ENCODE measurements around the gene CKLF. TPM values are rescaled to one million over a fixed set of nuclear protein-coding genes. Genes with fewer than 3 reads are reported as not detected.

The CKLF gene
- polyA plus RNA-seq, 1 of the 3 experiments (the other 2 are of a cell fraction), result 211 TPM

DNA sequence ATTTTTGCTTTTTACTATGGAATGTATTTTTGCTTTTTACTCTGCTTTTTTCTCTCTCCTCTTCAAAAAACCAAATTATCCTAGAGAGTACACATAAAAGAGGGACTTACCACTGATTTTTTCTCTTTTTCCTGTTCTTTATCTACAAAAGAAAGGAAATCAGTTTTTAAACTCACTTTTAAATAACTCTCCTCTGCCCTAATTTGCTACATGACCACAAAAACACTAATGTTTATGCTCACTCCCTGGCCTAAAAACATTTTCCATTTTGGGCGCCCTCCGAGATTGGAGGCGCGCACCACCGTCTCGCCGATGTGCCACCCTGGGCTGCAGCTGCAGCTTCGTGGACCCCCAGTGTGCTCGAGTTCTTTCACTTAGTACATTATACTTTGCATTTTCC is 3.5 kb upstream of the CKLF start:
- H3K9me2 ChIP-seq, result no peaks in the 10 kb centered on the region
- peaks cover 14% of the 10 kb centered on the region for H3K79me2 ChIP-seq (ENCODE audit: insufficient read depth)
- H3K27me3 ChIP-seq (ENCODE audit: insufficient read depth), result no peaks in the 10 kb centered on the region
- peak overlapping the region; percentile 94 for H3K4me2 ChIP-seq
- no peaks in the 10 kb centered on the region for H3K9me3 ChIP-seq
- H3K4me1 ChIP-seq (ENCODE audit: control insufficient read depth in 1 of 2, insufficient read depth in 2 of 2, low read depth in 1 of 2, low read length in 1 of 2), result peaks cover 19 to 27% of the 10 kb centered on the region in 2 experiments; a peak in 3 of 4 replicates
- H3K9ac ChIP-seq, result peak overlapping the region; percentile 93; the same call in 1 of the 2 replicates
- H3F3A ChIP-seq (replicated peaks; ENCODE audit: insufficient read depth), result peaks cover 3% of the 10 kb centered on the region
- peak overlapping the region in 1 of 2 experiments; percentile 66; a peak in 3 of 4 replicates for H3K27ac ChIP-seq (ENCODE audit: low read depth in 2 of 2, low read length in 1 of 2)
- ChIA-PET POLR2A (no interaction called here), CTCF (interaction anchor here (0.9 to 2.6 kb wide), 4 partner anchors 13 to 113 kb away, joined by 3 to 9 read pairs (median 5); no protein-coding TSS in a partner anchor)
- TF ChIP-seq TAF1 (IDR thresholded peaks at IDR 0.05; ENCODE audit: borderline replicate concordance, low read depth, low read length) (no peak), NRF1 (IDR thresholded peaks at IDR 0.05; ENCODE audit: low read depth, low read length) (no peak), POLR2AphosphoS5 (IDR thresholded peaks at IDR 0.05; ENCODE audit: low read depth, low read length) (no peak), USF2 (IDR thresholded peaks at IDR 0.05; ENCODE audit: borderline replicate concordance, low read depth, low read length) (no peak), EP300 (IDR thresholded peaks at IDR 0.05; ENCODE audit: borderline replicate concordance in 1 of 2, low read depth in 1 of 2, low read length in 1 of 2) (no peak), TEAD4 (IDR thresholded peaks at IDR 0.05; ENCODE audit: borderline replicate concordance, insufficient read depth) (no peak), EZH2phosphoT487 (IDR thresholded peaks at IDR 0.05; ENCODE audit: borderline replicate concordance, low read depth) (no peak), NFIC (IDR thresholded peaks at IDR 0.05; ENCODE audit: borderline replicate concordance) (no peak)
- H4K20me1 ChIP-seq (ENCODE audit: insufficient read depth), result no peaks in the 10 kb centered on the region
- no peak for DNase-seq
- H2AFZ ChIP-seq (ENCODE audit: low read depth), result peak overlapping the region; percentile 75; the same call in 1 of the 2 replicates
- 99% methylated on average over 9 of the region's 9 CpGs for WGBS (ENCODE audit: low lambda C conversion rate)
- H3K4me3 ChIP-seq (ENCODE audit: low read depth in 2 of 2, low read length in 1 of 2), result peak overlapping the region; percentile 65 to 66
- H3K36me3 ChIP-seq (replicated peaks in 1 of 2; ENCODE audit: control insufficient read depth in 1 of 2, insufficient read depth in 2 of 2, low read length in 1 of 2), result peaks cover 0 to 11% of the 10 kb centered on the region in 2 experiments

DNA sequence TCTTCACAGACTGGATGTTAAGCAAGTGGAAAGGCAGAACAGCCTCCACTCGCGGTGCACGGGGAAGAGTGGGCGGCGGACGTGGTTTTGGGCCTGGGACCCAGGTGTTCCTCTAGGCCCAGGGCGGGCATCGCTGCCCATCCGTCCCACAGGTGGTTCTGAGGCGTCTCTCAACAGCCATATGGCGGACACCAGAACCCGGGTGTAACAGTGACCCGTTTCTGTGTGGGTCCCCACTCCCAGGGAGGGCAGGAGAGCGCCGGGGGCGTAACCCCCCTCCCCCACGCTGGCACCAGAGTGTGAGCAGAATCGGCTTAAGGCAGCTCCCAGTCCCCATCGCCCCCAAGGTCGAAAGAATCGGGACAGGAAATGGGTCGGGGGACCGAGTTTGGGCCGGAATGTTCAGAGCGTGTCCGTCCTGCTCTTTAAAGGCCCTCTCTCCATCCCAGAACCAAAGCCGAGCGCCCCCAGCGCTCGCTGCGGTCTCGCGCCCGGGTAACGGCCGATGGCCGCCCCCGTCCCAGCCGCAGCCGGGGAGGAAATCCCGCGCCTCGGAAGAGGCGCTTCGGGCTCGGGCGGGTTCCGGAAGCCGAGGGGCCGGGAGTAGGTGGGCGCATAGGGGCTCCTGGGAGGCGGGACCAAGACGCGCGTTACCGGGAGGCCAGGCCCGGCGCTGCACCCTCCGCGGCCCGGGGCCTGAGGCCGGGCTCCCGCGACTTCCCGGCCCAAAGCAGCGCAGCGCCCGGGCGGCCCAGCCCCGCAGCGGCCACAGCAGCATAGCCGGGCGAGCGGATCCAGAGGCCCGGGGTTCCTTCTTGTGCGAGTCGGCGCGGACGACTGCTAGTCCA is 2.9 kb upstream of the CKLF start, which contains the start of gene TK2:
Gene TK2 (minus strand): TSS at position 839 of the 848 bp plus-strand sequence. CDS start 61 bp downstream, at position 778.
- Histone ChIP-seq H3K36me3 (replicated peaks in 1 of 2; ENCODE audit: control insufficient read depth in 1 of 2, insufficient read depth in 2 of 2, low read length in 1 of 2) (peaks cover 0 to 5% of the 10 kb centered on the region in 2 experiments), H3K4me3 (ENCODE audit: low read depth in 2 of 2, low read length in 1 of 2) (peak within 1 kb of the TSS; percentile 65 to 66), H4K20me1 (ENCODE audit: insufficient read depth) (no peaks in the 10 kb centered on the region), H3K9ac (peak within 1 kb of the TSS; percentile 93), H3K9me3 (no peaks in the 10 kb centered on the region), H3K9me2 (no peaks in the 10 kb centered on the region), H3K4me1 (ENCODE audit: control insufficient read depth in 1 of 2, insufficient read depth in 2 of 2, low read depth in 1 of 2, low read length in 1 of 2) (peaks cover 19 to 27% of the 10 kb centered on the region in 2 experiments; a peak in 3 of 4 replicates), H3K79me2 (ENCODE audit: insufficient read depth) (peaks cover 21% of the 10 kb centered on the region), H2AFZ (ENCODE audit: low read depth) (peak within 1 kb of the TSS; percentile 75), H3K4me2 (peak within 1 kb of the TSS; percentile 94), H3F3A (replicated peaks; ENCODE audit: insufficient read depth) (peaks cover 3% of the 10 kb centered on the region), H3K27ac (ENCODE audit: low read depth in 2 of 2, low read length in 1 of 2) (peak within 1 kb of the TSS; percentile 66 to 86), H3K27me3 (ENCODE audit: insufficient read depth) (no peaks in the 10 kb centered on the region)
- peak; percentile 91 for DNase-seq
- CTCF ChIA-PET, result interaction anchor here (2.6 kb wide), 1 partner anchor 13 kb away, joined by 9 read pairs; no protein-coding TSS in a partner anchor
- 68% methylated on average over 13 of the region's 80 CpGs for WGBS (ENCODE audit: low lambda C conversion rate)
- POLR2A ChIA-PET, result no interaction called here
- TF ChIP-seq, protein P1, sequence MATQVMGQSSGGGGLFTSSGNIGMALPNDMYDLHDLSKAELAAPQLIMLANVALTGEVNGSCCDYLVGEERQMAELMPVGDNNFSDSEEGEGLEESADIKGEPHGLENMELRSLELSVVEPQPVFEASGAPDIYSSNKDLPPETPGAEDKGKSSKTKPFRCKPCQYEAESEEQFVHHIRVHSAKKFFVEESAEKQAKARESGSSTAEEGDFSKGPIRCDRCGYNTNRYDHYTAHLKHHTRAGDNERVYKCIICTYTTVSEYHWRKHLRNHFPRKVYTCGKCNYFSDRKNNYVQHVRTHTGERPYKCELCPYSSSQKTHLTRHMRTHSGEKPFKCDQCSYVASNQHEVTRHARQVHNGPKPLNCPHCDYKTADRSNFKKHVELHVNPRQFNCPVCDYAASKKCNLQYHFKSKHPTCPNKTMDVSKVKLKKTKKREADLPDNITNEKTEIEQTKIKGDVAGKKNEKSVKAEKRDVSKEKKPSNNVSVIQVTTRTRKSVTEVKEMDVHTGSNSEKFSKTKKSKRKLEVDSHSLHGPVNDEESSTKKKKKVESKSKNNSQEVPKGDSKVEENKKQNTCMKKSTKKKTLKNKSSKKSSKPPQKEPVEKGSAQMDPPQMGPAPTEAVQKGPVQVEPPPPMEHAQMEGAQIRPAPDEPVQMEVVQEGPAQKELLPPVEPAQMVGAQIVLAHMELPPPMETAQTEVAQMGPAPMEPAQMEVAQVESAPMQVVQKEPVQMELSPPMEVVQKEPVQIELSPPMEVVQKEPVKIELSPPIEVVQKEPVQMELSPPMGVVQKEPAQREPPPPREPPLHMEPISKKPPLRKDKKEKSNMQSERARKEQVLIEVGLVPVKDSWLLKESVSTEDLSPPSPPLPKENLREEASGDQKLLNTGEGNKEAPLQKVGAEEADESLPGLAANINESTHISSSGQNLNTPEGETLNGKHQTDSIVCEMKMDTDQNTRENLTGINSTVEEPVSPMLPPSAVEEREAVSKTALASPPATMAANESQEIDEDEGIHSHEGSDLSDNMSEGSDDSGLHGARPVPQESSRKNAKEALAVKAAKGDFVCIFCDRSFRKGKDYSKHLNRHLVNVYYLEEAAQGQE (IDR thresholded peaks at IDR 0.05; ENCODE audit: low read depth, low read length), result 0 out of 2 replicates have a peak, but pooled peaks have one; percentile 6
- no peak for TF ChIP-seq RAD21 (IDR thresholded peaks at IDR 0.05; ENCODE audit: low read length)
- TF ChIP-seq JUND (IDR thresholded peaks at IDR 0.05), result no peak
- TF ChIP-seq PBX3 (IDR thresholded peaks at IDR 0.05), result no peak
- no peak; the same call in 1 of the 2 replicates for TF ChIP-seq RCOR1 (IDR thresholded peaks at IDR 0.05; ENCODE audit: low read length)
- TF ChIP-seq GABPA (IDR thresholded peaks at IDR 0.05; ENCODE audit: low read depth), result peak; percentile 56; the same call in 1 of the 2 replicates
- peak; percentile 41; the same call in 1 of the 2 replicates for TF ChIP-seq SIN3A (IDR thresholded peaks at IDR 0.05; ENCODE audit: borderline replicate concordance, low read depth, low read length)
- no peak for TF ChIP-seq GATA2 (CRISPR knock-in tag; IDR thresholded peaks at IDR 0.05)
- no peak for TF ChIP-seq RFX5 (IDR thresholded peaks at IDR 0.05; ENCODE audit: low read length)
- no peak for TF ChIP-seq CHD2 (IDR thresholded peaks at IDR 0.05; ENCODE audit: low read length, partially characterized antibody)
- no peak for TF ChIP-seq MEF2A (IDR thresholded peaks at IDR 0.05; ENCODE audit: borderline replicate concordance, low read depth)
- TF ChIP-seq TEAD4 (IDR thresholded peaks at IDR 0.05; ENCODE audit: borderline replicate concordance, insufficient read depth), result no peak
- TF ChIP-seq TCF12 (IDR thresholded peaks at IDR 0.05), result no peak
- peak; percentile 57; the same call in 1 of the 2 replicates for TF ChIP-seq YY1 (IDR thresholded peaks at IDR 0.05; ENCODE audit: low read depth)

Data from SK-N-SH (cell line).